ENCODE measurements around the gene CIRBP.

CIRBP gene

DNA sequence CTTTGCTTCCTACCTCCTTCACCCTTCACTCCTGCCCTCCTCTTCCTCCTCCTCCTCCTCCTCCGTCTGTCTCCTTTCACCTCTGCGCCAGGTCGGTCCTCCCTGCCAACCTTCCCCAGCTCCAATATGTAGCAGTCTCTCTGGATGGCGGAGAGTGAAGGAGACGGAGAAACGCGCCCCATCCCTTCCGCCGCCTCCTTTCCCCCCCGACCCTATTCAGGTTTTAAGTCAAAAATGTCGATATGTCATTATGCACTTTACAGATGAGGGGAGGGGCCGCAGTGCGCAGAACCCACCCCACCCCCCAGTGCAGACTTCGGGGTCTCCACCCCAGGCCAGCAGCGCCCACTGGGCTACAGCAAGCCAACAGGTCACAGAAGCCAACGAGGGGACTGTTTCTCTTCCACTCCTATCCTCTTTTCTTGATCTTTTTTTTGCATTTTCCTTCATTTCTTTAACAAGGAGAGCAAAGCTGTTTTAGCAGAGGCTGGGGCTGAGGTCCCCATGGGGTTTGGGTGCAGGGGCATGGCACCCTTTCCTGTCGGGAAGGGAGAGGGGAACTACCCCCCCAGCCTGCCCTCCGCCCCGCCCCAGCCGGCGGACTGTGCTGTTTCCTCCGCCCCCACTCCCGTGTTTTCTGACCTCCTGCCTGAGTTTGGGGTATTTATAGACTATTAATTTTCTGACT is 11.5 kb upstream of the CIRBP start:
- DNase-seq: no peak

DNA sequence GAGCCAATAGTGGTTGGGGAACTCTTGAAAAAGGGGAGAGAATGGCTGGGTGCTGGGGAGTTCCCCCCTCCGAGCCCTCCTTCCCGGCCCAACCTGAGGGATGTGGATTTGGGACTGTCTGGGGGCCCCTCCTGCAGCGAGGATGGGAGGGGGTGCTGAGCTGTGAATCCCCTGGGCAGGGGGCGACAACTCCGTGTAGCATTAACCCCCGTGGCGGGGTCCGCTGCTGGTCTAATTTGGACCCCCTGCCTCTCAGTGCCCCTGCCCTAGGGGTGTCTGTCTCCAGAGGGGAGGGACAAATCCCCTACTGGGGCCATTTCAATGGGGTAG is 11.0 kb upstream of the CIRBP start:
- no peak for DNase-seq

DNA sequence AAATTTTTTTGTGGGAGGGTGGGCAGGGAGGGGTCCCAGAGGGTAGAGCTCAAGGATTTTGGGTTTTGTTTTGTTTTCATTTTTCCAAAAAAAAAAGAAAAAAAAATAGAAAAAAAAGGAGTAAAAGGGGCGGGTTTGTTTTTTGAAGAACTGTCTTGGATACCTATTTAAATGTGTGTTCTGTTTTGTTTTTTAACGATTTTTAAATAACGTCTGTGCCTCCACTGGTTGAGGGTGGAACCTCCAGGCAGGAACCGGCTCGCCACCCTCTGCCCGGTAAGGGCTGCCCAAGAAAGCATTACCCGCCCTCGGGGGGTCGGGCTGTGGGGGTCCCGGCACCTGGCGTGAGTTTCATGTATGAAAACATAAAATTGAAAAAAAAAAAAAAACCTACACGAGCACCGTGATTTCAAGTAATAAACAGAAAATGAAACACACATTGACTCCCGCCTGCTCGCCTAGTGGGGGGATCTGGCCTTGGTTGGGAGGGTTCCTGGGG is 10.4 kb upstream of the CIRBP start:
- DNase-seq: no peak

DNA sequence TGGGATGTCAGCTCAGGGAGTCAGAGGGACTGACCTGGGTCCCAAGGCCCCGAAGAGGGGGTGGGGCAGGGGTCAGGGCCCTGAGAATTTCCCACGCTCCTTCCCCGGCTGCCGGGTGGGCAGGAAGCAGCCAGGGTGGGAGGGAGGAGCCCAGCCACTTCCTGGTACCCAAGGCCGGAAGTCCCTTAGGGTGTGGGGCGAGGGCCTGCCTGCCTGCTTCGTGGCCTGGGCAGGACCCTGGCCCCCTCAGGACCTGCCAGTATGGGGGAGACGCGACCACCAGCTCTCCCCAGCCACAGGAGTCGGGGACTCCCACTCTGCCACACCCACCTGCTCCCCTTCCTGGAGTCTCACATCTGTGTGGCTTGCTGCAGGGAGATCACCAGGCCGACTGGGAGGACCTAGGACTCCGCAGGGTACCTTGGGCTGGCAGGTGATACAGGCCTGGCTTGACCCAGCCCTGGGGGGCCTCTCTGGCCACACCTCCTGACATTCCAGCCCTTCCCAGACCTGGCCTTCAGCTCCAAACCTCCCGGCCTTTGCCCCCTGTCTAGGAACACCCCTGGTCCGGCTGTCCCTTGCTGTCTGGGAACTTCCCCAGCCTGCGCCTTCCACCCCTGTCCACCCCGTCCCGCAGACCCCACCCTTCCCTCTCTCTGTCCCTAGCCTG is 9.8 kb upstream of the CIRBP start:
- no peak for DNase-seq

DNA sequence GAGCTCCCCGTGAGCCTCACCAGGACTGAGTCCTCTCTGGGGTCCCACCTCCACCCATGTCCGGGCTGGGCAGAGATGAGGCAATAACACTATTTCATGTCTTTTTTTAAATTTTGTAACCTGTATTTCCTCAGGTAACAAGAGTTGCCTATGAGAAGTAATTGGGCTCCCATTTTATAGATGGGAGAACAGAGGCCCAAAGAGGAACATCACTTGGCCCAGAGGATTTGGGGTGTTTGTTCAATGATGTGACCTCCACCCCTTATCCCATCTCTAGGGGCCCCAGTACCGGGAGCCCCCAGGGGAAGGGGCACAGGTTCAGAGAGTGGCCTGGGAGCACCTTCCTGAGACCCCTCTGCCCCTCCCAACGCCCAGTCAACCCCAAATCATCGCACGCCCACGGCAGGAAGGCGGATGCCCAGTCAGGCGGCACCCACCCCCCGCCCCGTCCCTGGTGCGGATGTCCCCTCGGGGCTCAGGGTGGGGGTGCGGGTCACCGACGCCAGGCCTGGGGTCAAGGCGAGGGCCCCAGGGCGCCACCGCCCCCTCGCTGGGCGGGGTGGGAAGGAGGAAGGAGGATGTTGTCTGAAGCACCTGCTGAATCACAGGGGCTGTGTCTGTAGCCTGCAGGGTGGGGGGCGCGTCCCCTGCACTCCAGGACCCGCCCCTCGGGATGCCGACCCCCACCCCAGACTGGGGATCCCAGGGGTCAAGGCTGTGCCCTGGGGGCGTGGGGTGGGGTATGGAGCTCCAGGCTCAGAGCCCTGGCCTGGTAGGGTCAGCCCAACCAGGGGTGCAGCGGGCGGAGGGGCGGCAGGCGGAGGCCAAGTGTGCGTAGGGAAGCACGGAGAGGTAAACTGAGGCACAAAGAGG is 9.0 kb upstream of the CIRBP start:
- no peak for DNase-seq

DNA sequence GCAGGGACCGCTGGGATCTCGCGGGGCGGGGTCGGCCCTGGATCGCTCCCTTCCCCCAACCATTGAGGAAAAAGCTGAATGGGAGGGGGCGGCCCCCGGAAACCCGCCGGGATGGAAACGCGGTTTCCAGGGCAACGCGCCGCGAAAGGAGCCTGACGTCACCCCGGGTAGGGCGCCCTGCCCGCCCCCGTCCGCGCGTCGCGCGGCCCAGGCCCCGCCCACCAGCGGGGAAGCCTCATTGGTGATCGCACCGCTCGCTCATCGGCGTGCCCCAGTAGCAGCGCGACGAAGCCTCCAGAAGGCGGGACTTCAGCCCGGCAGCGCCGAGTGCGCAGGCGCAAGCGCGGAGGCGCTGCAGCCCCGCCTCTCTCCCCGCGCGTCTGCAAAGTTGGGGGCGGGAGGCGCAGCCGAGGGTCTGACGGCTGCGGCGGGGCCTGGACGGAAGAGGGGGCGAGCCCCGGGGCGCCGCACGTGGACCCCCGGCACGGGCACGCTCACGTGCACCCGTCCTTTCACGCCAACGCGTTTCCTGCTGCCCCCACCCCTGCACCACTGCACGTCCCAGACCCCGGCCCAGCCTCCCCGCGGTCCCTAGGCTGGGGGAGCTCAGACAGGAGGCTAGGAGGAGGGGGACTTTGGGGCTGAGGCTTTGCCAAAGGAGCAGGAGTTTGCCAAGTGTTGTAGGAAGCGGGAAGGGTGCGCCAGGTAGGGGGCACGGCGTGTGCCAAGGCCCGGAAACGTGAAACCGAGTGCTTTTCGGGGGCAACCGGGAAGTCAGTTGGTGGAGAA is 8.2 kb upstream of the CIRBP start:
- peak; percentile 95 to 96 for DNase-seq

DNA sequence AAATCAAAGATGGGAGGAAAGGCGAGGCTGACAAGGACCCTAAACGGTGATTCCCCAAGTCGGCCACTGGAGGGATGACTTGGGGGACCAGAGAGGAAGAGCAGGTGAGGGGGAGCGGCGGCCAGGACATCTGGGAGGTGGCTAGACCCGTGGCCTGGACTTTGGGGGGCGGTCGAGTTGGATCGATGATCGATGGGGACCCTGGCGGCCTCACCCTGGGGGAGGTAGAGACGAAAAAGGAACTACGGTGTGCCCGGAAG is 7.7 kb upstream of the CIRBP start:
- no peak for DNase-seq

DNA sequence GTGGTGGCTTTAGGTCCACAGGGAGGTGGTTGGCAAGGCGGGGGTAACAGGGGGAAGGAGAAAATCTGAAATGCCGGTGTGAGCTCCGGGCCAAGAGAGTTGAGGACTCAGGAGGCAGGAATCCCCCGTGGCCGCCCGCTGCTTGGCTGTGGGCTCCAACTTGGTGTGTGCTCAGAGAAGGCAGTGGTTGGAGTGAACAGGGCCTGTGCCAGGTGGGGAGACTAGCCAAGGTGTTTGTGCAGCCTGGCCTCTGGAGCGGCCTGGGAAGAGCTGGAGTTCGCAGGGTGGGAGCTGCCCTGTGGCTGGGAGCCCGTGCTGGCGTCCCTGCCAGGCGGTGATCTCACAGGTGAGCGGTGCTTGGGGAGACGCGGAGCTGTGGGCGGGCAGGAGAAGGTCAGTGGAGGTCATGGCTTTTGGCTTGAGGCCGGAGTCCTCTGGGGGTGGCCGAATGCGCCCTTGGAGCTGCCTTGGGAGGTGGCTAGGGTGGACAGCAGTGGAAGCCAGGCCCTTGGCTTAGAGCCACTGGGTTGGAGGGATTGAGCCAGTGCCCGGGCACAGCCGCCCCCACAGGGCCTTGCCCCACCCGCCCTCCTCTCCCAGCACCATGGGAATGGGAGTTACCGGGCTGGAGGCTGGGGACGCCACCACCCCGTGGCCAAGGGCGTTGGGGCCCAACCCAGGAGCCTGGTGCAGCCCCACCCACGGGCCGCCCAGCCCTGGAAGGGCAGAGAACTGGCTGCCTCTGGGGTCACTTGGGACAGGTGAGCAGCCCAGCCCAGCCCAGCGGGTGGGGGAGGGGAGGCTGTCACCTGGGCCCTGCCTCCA is 7.1 kb upstream of the CIRBP start:
- no peak for DNase-seq

DNA sequence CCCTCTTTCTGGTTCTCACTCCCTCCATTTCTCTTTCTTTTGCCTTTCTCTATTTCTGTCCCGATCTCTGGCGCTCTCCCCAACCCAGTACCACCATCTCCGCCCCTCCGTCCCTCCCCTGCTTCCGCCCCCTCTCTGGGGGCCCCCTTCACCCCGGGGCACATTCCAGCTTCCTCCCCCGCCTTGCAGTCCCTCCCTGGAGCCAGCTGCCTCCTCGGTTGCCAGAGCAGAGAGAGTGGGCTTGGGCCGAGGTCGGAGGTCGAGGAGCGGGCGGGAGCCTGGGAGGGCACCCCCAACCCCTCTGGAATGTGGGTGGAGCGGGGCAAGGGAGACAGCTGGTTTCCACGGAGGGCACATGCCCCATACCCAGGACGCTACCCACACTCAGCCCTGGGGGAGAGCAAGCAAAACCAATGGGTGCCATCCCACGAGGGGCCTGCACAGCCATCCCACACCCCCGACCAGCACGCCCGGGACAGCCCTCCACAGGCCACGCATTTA is 6.5 kb upstream of the CIRBP start:
- DNase-seq: no peak

DNA sequence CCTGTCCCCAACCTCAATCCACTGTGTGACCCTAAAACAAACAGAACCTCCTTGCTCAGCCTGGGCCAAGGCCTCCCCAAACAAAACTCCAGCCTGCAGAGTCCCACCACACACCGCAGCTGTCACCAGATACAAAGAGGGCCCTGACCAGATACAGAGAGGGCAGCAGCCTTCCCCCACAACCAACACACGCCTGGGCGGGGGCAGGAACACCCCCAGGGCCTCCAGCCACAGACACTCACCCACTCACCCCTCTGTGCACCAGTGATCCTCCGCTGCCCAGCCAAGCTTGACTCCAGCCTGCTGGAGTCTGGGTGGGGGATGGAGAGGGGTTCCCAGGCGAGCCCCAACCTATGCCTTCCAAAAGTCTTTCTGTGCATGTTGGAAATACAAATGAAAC is 5.9 kb upstream of the CIRBP start:
- DNase-seq: no peak

DNA sequence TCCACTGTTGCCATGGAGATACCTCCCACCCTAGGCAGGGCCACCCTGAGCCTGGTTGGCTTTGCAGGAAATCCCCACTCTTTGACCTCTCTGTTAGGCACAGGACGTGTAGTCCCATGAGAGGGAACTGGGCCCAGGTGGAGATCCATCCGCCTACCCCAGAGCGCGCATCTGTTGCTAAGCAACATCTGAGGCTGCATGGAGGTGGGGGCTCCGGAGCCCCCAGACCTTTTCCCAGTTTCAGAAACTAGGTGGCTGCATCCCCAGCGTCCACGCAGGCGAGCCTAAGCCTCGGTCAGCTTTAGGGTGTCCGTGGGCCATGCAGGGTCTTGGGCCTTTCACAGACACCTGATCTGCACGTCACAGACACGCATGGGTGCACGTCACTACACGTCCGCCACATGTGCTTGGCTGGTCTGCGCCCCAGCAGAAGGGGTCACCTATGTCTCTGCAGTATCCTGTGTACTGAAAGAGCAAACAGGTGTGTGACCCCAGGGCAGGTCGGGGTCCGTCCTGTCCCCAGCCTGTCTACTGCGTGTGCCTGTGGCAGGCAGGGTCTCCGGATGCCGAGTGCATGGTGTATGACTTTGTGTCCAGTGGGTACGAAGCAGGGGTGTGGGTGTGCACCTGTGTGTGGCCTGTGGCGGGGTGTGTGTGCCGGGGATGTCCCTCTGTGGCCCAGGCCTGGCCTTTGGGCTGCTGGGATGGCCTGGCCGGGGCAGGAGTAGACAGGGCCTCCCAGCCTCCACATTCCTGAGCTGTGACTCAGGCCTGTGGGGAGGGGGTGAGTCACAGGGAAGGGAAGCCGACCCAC is 4.1 kb upstream of the CIRBP start:
- no peak for DNase-seq

DNA sequence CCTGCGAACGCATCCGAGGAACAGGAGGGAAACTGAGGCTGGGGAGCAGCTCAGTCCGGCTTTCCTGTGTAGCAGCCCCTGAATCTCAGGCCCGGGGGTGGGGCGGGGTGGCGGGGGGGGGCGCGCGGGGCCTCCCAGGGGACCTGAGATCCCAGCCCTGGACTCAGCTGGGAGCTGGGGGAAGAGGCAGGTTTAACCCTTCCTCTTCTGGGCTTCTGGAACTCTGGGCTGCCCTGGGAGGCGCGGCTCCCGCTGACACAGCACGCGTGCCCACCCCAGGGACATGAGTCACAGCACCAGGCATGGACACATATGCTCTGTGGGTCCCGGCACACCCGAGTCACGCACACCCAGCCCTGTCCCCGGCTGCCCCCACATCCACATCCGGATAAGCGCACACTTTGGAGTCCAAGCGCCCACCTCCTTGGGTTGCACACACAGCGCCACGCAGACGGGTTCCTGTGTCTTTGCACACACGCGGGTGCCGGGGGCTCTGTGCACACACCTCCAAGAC is 3.5 kb upstream of the CIRBP start:
- no peak for DNase-seq

DNA sequence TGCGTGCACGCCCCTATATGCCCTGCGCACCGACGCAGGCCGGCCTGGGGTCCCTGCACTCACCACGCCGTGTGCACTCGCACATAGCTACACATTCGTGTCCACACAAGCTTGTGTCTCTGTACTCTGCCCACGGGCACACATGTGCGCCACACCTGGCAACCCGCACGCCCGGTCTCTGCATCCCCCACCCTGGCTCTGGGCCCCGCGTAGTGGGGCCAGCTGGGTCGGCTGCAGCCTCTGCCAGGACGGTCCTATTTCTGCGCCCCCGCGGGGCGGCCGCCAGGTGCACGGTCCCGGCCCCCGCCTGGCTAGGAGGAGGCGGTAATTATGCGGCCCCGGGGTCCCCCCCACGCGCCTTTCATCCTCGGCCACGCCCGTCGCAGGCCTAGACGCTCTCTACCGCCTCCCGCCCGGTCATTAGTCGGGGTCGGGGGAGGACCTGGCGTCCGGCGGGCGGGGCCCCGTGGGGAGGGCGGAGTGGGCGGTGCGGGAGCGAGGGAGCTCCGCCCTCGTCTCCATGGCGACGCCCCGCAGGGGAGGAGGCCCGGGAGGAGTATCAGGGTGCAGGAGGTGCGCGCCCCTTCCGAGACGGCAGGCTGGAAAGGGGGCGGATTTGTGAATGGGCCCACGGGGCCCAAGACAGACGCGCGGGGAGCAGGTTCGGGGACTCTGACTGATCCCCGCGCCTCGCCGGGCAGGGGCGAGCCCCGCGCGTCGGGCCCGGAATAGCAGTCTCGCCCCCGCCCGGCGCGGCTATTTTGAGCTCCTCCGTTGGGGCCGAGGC is 2.8 kb upstream of the CIRBP start:
- DNase-seq: peak; percentile 62 to 68

DNA sequence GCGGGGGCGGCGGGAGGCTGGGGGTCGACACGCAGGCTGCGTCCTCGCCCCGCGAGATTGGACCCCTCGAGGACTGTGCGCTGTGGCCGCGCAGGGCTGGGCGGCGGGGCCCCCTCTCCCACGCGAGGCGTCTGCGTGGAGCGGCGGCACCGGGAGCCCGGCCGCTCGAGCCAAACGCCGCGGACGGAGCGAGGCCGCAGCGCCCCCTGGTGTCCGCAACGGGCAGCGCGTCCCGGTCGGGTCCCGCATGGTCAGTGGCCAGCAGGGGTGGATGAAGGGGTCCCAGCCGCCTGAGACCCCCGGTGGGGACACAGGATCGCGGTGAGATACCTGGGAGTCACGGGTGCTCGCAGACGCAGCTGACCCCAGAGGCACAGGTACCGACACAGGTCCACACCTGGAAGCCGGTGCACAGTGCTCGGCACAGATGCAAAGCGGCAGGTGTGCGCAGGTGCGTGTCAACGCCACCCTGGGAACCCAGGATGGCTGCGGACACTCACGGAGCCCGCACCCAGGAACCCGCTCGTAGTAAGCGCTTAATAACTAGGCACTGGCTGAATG is 2.1 kb upstream of the CIRBP start:
- peak in 1 of 2 experiments; percentile 49 for DNase-seq

DNA sequence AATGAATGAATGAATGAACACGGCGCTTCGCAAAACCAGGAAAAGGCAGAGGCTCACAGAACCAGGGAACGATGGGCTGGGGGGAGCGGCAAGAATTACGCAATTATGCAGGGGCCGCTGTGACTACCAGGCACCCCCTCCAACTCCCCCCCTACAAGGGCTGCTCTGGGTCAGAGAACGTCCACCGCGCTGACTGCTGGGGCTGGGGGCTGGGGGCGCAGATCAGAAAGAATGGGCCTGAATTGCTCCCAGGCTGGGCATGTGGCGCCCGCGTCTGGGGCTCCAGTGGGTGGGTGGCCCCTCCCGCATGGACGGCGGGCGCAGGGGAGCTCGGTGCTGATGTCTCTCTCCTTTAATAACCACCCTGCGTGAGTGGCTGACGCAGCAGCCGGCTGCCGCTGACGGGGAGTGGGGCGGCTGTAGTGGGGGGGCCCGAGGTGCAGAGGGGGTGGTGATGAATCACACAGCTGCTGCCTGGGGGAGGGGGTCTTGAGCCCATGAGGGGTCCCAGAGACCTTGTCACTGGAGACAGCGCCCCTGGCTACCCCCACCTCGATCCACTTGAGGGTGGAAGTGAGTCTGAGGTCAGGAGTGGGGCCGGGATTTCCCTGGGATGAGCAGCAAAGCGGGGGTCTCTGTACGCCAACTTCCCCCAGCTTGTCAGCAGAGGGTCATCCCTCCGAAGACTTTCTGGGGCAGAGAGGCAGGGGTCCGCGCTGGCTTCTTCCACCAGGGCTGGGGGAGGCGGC is 1.5 kb upstream of the CIRBP start:
- no peak for DNase-seq

DNA sequence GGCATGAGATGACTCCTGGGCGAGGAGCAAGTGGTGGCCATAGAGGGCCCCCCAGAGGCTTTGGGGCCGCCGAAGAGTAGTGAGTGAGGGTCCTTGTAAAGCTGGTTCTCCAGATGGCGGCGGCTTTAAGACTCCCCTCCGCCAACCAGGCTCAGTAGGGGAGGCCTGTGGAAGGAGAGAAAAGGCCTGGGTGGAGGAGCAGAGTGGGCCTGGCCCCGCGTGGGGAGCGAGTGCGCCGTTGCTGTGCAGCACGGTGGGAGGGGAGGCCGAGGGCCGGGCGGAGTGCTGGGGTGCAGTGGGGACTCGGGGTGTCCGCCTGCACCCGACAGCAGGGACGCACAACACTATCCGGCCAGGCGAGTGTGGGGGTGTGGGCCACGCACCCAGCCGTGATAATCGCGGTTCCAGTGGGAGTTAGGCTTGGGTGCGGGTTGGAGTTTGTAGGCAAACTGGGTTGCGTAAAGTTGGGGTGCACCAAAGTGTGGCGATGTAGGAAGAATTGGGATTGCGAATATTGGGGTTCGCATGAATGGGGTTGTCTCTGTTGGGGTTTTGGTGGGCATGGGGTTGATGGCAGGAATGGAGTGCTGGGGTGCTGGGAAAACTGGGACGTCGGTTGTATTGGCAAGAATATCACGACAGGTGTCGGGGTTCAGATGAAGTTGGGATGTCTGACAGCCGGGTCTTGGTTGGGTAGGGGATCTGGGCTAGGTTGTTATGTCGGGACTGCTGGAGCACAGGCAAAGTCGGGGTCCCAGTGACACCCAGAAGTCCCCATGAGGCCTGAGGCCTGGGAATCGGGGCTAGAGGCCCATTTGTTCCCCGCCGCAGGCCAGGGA is 687 bp upstream of the CIRBP start:
- no peak for DNase-seq

DNA sequence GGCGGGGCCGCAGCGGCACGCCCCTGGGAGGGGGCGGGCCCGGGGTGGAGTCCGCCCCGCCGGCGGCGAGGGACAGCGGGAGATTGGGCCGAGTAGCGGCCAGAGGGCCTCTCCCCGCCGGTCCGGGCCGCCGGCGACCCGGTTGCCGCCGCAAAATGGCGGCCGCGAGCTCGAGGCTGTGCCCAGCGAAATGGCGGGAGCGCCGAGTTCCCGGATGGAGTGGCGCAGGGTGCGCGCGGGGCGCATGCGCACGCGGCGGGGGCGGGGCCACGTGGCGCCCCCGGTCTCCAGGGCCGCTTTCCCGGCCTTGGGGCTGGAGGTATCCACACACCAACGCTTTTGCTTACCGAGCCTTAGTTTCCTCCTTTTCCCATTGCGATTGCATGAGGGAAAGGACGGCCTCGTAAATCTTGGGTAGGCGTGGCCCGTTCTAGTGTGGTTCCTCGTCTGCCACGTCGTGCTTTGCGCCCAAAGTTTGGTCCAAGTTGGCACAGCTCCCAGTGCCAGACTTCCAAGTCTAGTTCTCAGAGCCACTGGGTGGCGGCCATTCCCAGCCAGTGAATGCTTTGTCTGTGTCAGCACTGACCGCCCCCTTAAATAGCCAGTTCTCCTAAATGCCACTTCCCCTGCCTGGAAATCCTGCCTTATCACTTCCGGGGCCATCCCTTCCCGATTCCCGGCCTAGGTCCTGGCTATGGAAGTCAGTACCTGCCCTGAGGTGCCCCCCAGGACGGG is 513 bp downstream of the CIRBP start:
- peak; percentile 78 to 80 for DNase-seq
